Mucosa of descending colon (tissue), 3 donors: ENCODE measurements around the gene PPFIBP2. TPM values are rescaled to one million over a fixed set of nuclear protein-coding genes. Genes with fewer than 3 reads are reported as not detected.

ENCODE experiments used
- ATAC-seq: fragments of 200-7000 bp; cut with Tn5 transposase; one replicate; pipeline ENCODE4 v1.9.1; 2020; ENCODE audit warnings: mild to moderate bottlenecking, moderate library complexity
- DNase-seq, 3 donors: peaks; one replicate each; pipeline ENCODE4 v3.0.0-alpha.2; 2020
- H3K36me3 ChIP-seq: fragments of 200-600 bp; one replicate; pipeline ENCODE4 v1.8.0; 2021; ENCODE audit warnings: low read depth, mild to moderate bottlenecking
- H3K4me1 ChIP-seq: fragments of 200-600 bp; one replicate; pipeline ENCODE4 v1.8.0; 2021; ENCODE audit warnings: low read depth, mild to moderate bottlenecking
- H3K4me3 ChIP-seq: fragments of 200-600 bp; one replicate; pipeline ENCODE4 v1.8.0; 2021; ENCODE audit warnings: mild to moderate bottlenecking
- H3K9me3 ChIP-seq: fragments of 200-600 bp; one replicate; pipeline ENCODE4 v1.8.0; 2021; ENCODE audit warnings: mild to moderate bottlenecking
- CTCF ChIP-seq: fragments of 200-600 bp; IDR thresholded peaks from one replicate; pipeline ENCODE4 v1.8.0; 2022; ENCODE audit warnings: antibody characterized with exemption, mild to moderate bottlenecking
- intact Hi-C, 2 donors: fragments of 100-400 bp; cut with DNase I in 1 of 2; cut with micrococcal nuclease in 1 of 2; formaldehyde crosslinking; loops; one replicate each; pipeline versions ENCODE4 v1.11.0 to v1.11.1; 2022; cut with DNase I, micrococcal nuclease
- total RNA-seq, 3 donors: library from RNA; stranded (reverse); fragmentation: NEBNext Ultra II Directional in 2 of 3; extraction: Animal tissue kit (Norgen Biotek cat#: 25700) in 2 of 3; gene quantifications; one replicate each; pipeline versions ENCODE4 v1.2.1 to v1.2.4, GENCODE V29; 2021 to 2023
- donor health status: DM: no; HTN: no; CAD: no; lungs with moderate emphysema.
- donor health status: DM: no; HTN: no; CAD: no.
- donor health status: DM: no; HTN: yes; CAD: no.

PPFIBP2 gene
- total RNA-seq, 3 donors from 2014 or later = 40.1 to 83.5 (median 69.2) TPM

- peaks cover 3% of the 10 kb centered on the region for H3K36me3 ChIP-seq
- intact Hi-C loops = loop anchor here in 1 of 2 donors (1.0 kb wide), 1 partner anchor 23 kb away; no protein-coding TSS in a partner anchor
- no peak for TF ChIP-seq CTCF
Measured at GRCh38 chr11:7636350-7636749, 122.6 kb downstream of the PPFIBP2 start.

GRCh38 chr11:7637447-7638157, 123.8 kb downstream of the PPFIBP2 start:
- ATAC-seq (no peak), DNase-seq (no peak)
- intact Hi-C loops = no loop called here
- H3K4me3 ChIP-seq = no peak overlapping the region
- H3K4me1 ChIP-seq = peaks cover 26% of the 10 kb centered on the region
- no peaks in the 10 kb centered on the region for H3K9me3 ChIP-seq
- no peaks in the 10 kb centered on the region for H3K36me3 ChIP-seq
- no peak for TF ChIP-seq CTCF

More at GRCh38 chr11:7636350-7636749, 122.6 kb downstream of the PPFIBP2 start:
- ATAC-seq (no peak), DNase-seq (no peak)
- Histone ChIP-seq H3K4me1 (peaks cover 26% of the 10 kb centered on the region), H3K9me3 (no peaks in the 10 kb centered on the region), H3K4me3 (no peak overlapping the region)

GRCh38 chr11:7638710-7639642, 125.2 kb downstream of the PPFIBP2 start:
- no peak overlapping the region for H3K4me3 ChIP-seq
- H3K9me3 ChIP-seq = no peaks in the 10 kb centered on the region
- intact Hi-C loops = no loop called here
- peaks cover 26% of the 10 kb centered on the region for H3K4me1 ChIP-seq
- ATAC-seq = peak; percentile 78
- TF ChIP-seq CTCF = no peak
- H3K36me3 ChIP-seq = no peaks in the 10 kb centered on the region
- DNase-seq = peak in 1 of 3 donors; percentile 34

- ATAC-seq = peak; percentile 95
- intact Hi-C loops = loop anchor here in 1 of 2 donors (10.0 kb wide), 1 partner anchor 75 kb away; no protein-coding TSS in a partner anchor
- peaks cover 26% of the 10 kb centered on the region for H3K4me1 ChIP-seq
- H3K36me3 ChIP-seq = no peaks in the 10 kb centered on the region
- no peaks in the 10 kb centered on the region for H3K9me3 ChIP-seq
- no peak overlapping the region for H3K4me3 ChIP-seq
- peak; percentile 82 to 94 (median 90) for DNase-seq
- TF ChIP-seq CTCF = no peak
Measured at GRCh38 chr11:7639643-7640025, 125.8 kb downstream of the PPFIBP2 start.

- intact Hi-C loops = loop anchor here in 1 of 2 donors (10.0 kb wide), 1 partner anchor 76 kb away; no protein-coding TSS in a partner anchor
- peak; percentile 3 for ATAC-seq
- DNase-seq = no peak
- TF ChIP-seq CTCF = no peak
- Histone ChIP-seq H3K4me1 (peaks cover 26% of the 10 kb centered on the region), H3K4me3 (no peak overlapping the region), H3K9me3 (no peaks in the 10 kb centered on the region), H3K36me3 (no peaks in the 10 kb centered on the region)
Measured at GRCh38 chr11:7640816-7641215, 127.0 kb downstream of the PPFIBP2 start.
